ENCODE data around the gene VPS16. TPM values are rescaled to one million over a fixed set of nuclear protein-coding genes. Genes with fewer than 3 reads are reported as not detected.

VPS16 gene
- total RNA-seq, 1 donor from 2014 or later: 32.7 TPM

DNA sequence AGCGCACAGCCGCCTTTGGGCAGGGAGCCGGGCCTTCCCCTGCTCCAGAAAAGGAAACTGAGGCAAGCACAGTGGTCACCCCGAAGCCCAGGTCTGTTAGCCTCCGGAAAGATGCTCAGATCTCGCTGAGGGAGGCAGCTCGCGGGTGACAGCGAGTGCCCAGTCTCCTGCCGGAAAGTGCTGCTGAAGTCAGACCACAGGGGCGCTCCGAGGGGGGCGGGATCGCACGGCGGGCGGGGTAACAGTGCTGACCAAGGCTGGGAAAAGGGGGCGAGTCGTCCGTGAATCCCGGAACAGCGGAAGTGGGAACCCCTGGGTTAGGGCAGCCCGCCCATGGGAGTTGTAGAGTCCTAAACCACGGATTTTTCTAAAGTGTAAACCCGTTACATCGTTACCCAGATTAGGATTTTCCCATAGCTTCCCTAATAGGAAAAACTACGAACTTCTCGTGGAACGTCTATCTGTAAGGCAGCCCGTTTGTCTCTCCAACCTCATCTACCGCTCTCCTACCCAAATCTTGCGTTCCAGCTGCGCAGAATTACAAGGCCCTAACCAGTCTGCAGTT lies 504 bp downstream of the VPS16 start:
- peak overlapping the region; percentile 47 for H3K27ac Mint-ChIP-seq (ENCODE audit: unreplicated experiment)
- peaks cover 13% of the 10 kb centered on the region for H3K4me1 Mint-ChIP-seq (ENCODE audit: low read depth)
- no peaks in the 10 kb centered on the region for H3K9me3 Mint-ChIP-seq (ENCODE audit: low read depth)
- peaks cover 9% of the 10 kb centered on the region for H3K36me3 Mint-ChIP-seq (ENCODE audit: low read depth)
- no peaks in the 10 kb centered on the region for H3K27me3 Mint-ChIP-seq (ENCODE audit: low read depth)
- TF ChIP-seq, protein P1, sequence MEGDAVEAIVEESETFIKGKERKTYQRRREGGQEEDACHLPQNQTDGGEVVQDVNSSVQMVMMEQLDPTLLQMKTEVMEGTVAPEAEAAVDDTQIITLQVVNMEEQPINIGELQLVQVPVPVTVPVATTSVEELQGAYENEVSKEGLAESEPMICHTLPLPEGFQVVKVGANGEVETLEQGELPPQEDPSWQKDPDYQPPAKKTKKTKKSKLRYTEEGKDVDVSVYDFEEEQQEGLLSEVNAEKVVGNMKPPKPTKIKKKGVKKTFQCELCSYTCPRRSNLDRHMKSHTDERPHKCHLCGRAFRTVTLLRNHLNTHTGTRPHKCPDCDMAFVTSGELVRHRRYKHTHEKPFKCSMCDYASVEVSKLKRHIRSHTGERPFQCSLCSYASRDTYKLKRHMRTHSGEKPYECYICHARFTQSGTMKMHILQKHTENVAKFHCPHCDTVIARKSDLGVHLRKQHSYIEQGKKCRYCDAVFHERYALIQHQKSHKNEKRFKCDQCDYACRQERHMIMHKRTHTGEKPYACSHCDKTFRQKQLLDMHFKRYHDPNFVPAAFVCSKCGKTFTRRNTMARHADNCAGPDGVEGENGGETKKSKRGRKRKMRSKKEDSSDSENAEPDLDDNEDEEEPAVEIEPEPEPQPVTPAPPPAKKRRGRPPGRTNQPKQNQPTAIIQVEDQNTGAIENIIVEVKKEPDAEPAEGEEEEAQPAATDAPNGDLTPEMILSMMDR (IDR thresholded peaks at IDR 0.05): no peak
- no peak for DNase-seq (ENCODE audit: low spot score)
- peak overlapping the region; percentile 88 for H3K4me3 Mint-ChIP-seq (ENCODE audit: unreplicated experiment)

DNA sequence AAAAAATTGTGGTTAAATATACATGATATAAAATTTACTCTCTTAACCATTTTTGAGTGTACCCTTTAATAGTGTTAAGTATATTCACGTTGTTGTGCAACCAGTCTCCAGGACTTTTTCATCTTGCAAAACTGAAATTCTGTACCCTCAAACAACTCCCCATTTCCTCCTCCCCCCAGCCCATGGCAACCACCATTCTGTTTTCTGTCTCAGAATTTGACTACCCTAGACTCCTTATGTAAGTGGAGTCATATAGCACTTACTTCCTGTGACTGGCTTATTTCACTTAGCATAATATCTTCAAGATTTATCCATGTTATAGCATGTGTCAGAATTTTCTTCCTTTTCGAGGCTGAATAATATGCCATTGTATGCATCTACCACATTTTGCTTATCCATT lies 5.1 kb downstream of the VPS16 start:
- H3K36me3 Mint-ChIP-seq (ENCODE audit: low read depth): peaks cover 3% of the 10 kb centered on the region
- H3K4me3 Mint-ChIP-seq (ENCODE audit: unreplicated experiment): no peak overlapping the region
- DNase-seq (ENCODE audit: low spot score): no peak
- H3K27me3 Mint-ChIP-seq (ENCODE audit: low read depth): no peaks in the 10 kb centered on the region
- H3K27ac Mint-ChIP-seq (ENCODE audit: unreplicated experiment): no peak overlapping the region
- TF ChIP-seq, protein P1 (IDR thresholded peaks at IDR 0.05): no peak
- H3K4me1 Mint-ChIP-seq (ENCODE audit: low read depth): peaks cover 5% of the 10 kb centered on the region
- no peaks in the 10 kb centered on the region for H3K9me3 Mint-ChIP-seq (ENCODE audit: low read depth)

DNA sequence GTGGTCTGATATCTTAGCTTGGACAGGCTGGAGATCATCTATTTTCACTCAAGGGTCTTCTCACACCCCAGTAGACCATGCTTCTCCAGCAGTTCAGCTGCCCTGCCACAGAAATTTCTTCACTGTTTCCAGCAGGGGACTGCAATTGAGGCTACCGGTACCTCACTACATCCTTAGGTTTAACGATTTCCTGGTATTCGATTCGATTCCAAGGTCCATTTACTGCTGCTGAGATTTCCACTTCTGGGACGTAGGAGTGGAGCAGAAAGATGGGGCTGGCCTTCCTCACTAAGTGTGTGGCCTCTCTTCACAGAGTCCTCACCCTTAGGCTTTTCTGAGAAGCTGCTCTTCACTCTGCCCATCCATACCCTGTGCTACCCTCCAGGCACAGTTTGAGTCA lies 6.2 kb downstream of the VPS16 start:
- no peaks in the 10 kb centered on the region for H3K27me3 Mint-ChIP-seq (ENCODE audit: low read depth)
- TF ChIP-seq, protein P1 (IDR thresholded peaks at IDR 0.05): no peak
- no peak overlapping the region for H3K27ac Mint-ChIP-seq (ENCODE audit: unreplicated experiment)
- no peaks in the 10 kb centered on the region for H3K9me3 Mint-ChIP-seq (ENCODE audit: low read depth)
- no peak overlapping the region for H3K4me3 Mint-ChIP-seq (ENCODE audit: unreplicated experiment)
- DNase-seq (ENCODE audit: low spot score): no peak
- H3K36me3 Mint-ChIP-seq (ENCODE audit: low read depth): peaks cover 3% of the 10 kb centered on the region
- H3K4me1 Mint-ChIP-seq (ENCODE audit: low read depth): peaks cover under 1% of the 10 kb centered on the region

DNA sequence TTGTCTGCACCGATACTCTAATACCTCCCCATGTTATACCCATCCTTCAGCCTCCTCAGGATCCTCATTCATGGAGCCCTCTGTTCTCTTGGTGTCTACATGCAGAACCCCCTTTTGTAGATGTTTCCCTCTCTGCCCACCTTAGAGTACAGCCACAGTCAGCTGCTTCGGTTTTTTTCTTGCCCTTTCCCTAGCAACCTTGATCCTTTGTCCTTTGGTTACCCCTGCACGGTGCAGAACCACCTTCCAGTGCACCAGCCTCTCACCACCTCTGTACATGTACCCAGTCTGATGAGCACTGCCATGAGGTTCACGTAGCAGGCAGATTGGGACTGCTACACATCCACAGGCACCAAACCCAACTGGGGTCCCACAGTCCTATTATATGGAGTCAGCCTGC lies 7.3 kb downstream of the VPS16 start:
- peaks cover 6% of the 10 kb centered on the region for H3K4me1 Mint-ChIP-seq (ENCODE audit: low read depth)
- H3K27me3 Mint-ChIP-seq (ENCODE audit: low read depth): no peaks in the 10 kb centered on the region
- no peak for DNase-seq (ENCODE audit: low spot score)
- no peak overlapping the region for H3K4me3 Mint-ChIP-seq (ENCODE audit: unreplicated experiment)
- peaks cover 3% of the 10 kb centered on the region for H3K36me3 Mint-ChIP-seq (ENCODE audit: low read depth)
- H3K27ac Mint-ChIP-seq (ENCODE audit: unreplicated experiment): no peak overlapping the region
- TF ChIP-seq, protein P1 (IDR thresholded peaks at IDR 0.05): no peak
- no peaks in the 10 kb centered on the region for H3K9me3 Mint-ChIP-seq (ENCODE audit: low read depth)

DNA sequence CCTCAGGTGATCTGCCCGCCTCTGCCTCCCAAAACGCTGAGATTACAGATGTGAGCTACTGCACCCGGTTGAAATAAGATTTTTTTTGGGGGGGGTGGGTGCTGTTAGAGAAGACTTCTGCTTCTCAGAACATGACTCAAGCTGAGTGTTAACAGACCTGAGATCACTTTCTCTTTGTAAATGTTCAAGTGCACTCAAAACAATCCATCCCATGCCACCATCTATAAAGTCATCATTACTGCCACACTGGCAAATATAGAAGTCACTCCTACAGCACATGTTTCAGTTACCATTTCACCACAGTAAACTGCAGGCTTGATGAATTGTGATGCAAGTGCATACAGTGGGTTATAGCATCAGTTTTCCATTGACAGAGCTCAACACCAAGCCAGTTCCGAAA lies 9.0 kb downstream of the VPS16 start:
- TF ChIP-seq, protein P1 (IDR thresholded peaks at IDR 0.05): no peak
- H3K9me3 Mint-ChIP-seq (ENCODE audit: low read depth): no peaks in the 10 kb centered on the region
- peaks cover 6% of the 10 kb centered on the region for H3K4me1 Mint-ChIP-seq (ENCODE audit: low read depth)
- peaks cover 1% of the 10 kb centered on the region for H3K36me3 Mint-ChIP-seq (ENCODE audit: low read depth)
- no peak overlapping the region for H3K27ac Mint-ChIP-seq (ENCODE audit: unreplicated experiment)
- no peak for DNase-seq (ENCODE audit: low spot score)
- no peaks in the 10 kb centered on the region for H3K27me3 Mint-ChIP-seq (ENCODE audit: low read depth)
- H3K4me3 Mint-ChIP-seq (ENCODE audit: unreplicated experiment): no peak overlapping the region
